ENCODE results near the gene NABP2.
"Not testable (repeated sequence)": the region's sequence is repeated elsewhere in the genome, so short reads cannot be mapped to it uniquely, and the experiment has no call there.

DNA sequence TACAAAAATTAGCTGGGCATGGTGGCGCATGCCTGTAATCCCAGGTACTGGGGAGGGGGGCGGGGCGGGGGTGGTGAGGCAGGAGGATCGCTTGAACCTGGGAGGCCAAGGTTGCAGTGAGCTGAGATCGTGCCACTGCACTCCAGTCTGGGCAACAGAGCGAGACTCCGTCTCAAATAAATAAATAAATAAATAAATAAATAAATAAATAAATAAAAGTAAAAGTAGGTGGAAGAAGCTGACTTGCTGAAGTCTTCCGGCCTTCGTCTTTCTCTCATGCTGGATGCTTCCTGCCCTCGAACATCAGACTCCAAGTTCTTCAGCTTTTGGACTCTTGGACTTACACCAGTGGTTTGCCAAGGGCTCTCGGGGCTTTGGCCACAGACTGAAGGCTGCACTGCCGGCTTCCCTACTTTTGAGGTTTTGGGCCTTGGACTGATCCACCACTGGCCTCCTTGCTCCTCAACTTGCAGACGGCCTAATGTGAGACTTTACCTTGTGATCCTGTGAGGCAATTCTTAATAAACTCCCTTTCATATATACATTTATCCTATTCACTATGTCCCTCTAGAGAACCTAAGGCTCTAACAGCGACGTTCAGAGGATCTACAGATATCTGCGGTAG, 42.0 kb downstream of the NABP2 start:
- not testable (repeated sequence) for TF ChIP-seq EZH2 (IDR thresholded peaks at IDR 0.05; ENCODE audit: insufficient read depth, poor library complexity, severe bottlenecking); EZH2phosphoT487 (IDR thresholded peaks at IDR 0.05; ENCODE audit: insufficient read depth, low read depth)
